ENCODE data around the gene GMCL2. TPM values are rescaled to one million over a fixed set of nuclear protein-coding genes. Genes with fewer than 3 reads are reported as not detected.

The GMCL2 gene
- total and polyA plus RNA-seq, 9 of the 15 experiments (the other 6 are each of a cell fraction or from before 2014, with no cell fraction given): 0.04 TPM; not detected in 8

DNA sequence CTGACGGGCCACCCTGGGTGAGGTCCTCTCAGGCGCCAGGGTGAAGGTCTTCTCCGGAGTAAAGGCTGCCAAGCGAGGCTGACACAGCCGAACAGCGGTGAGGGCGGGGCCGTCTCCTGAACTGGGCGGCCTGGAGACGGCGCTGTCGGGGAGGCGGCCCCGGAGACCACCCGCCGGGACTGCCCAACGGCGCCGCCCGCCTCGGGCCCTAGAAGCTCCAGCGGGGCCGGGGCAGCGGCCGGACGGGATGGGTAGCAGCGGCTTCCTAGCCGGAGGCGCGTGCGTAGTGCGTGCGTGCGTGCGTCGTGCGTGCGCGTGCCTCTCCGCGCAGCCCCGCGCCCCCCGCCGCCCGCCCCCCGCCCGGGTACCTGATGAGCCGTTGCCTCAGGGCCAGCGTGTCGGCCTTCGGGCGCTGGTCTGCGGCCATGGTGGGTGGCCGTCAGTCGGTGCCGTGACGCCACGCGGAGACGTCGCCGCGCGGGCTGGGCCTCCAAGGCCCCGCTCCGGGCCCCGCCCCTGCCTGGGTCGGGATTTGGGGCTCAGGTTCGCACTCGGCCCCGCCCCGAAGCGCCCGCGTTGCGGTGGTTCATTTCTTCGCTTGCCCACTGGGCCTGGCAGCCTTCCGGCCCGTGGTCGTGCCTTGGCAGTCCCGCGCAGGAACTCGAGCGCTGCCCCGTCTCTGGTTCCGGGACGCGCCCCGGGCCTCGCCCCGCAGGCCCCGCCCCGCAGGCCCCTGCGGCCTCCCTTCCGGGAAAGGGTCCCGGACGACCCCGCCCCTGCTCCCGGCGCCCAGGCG, 45.2 kb upstream of the GMCL2 start, which contains the start of gene PHYKPL (continued):
- TF ChIP-seq TCFL5 (CRISPR knock-in tag; conservative IDR thresholded peaks at IDR 0.05) (no peak), FOXP1 (CRISPR knock-in tag; IDR thresholded peaks at IDR 0.05) (peak; percentile 22; the same call in 1 of the 2 replicates), SRSF9 (IDR thresholded peaks at IDR 0.05; ENCODE audit: borderline replicate concordance, low read depth, low read length) (no peak), POLR2A (conservative IDR thresholded peaks at IDR 0.05) (peak; percentile 76), TBL1XR1 (IDR thresholded peaks at IDR 0.05; ENCODE audit: low read length in 2 of 2) (no peak), TAF9B (IDR thresholded peaks at IDR 0.05; ENCODE audit: partially characterized antibody) (no peak), ZBTB1 (CRISPR knock-in tag; IDR thresholded peaks at IDR 0.05; ENCODE audit: borderline replicate concordance, low read depth) (no peak), SAFB2 (IDR thresholded peaks at IDR 0.05; ENCODE audit: borderline replicate concordance, low read depth, low read length, severe bottlenecking) (no peak), SMARCA4 (IDR thresholded peaks at IDR 0.05) (no peak), CAMTA2 (CRISPR knock-in tag; conservative IDR thresholded peaks at IDR 0.05) (no peak), ZFP91 (CRISPR knock-in tag; IDR thresholded peaks at IDR 0.05) (no peak), HEY1 (CRISPR knock-in tag; IDR thresholded peaks at IDR 0.05; ENCODE audit: borderline replicate concordance) (no peak), TFAM (CRISPR knock-in tag; conservative IDR thresholded peaks at IDR 0.05) (no peak), GATA2 (CRISPR knock-in tag; IDR thresholded peaks at IDR 0.05) (no peak), ZNF445 (CRISPR knock-in tag; IDR thresholded peaks at IDR 0.05; ENCODE audit: low read depth) (no peak), XRCC4 (IDR thresholded peaks at IDR 0.05; ENCODE audit: extremely low read depth, insufficient read depth, insufficient read length) (no peak), ILF3 (IDR thresholded peaks at IDR 0.05; ENCODE audit: borderline replicate concordance) (no peak)
- TF ChIP-seq, protein P1, sequence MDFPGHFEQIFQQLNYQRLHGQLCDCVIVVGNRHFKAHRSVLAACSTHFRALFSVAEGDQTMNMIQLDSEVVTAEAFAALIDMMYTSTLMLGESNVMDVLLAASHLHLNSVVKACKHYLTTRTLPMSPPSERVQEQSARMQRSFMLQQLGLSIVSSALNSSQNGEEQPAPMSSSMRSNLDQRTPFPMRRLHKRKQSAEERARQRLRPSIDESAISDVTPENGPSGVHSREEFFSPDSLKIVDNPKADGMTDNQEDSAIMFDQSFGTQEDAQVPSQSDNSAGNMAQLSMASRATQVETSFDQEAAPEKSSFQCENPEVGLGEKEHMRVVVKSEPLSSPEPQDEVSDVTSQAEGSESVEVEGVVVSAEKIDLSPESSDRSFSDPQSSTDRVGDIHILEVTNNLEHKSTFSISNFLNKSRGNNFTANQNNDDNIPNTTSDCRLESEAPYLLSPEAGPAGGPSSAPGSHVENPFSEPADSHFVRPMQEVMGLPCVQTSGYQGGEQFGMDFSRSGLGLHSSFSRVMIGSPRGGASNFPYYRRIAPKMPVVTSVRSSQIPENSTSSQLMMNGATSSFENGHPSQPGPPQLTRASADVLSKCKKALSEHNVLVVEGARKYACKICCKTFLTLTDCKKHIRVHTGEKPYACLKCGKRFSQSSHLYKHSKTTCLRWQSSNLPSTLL (IDR thresholded peaks at IDR 0.05): no peak
- TF ChIP-seq, protein P2, sequence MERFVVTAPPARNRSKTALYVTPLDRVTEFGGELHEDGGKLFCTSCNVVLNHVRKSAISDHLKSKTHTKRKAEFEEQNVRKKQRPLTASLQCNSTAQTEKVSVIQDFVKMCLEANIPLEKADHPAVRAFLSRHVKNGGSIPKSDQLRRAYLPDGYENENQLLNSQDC (CRISPR knock-in tag; IDR thresholded peaks at IDR 0.05): no peak

Data from K562 (cell line).